SK-N-SH treated with all-trans-retinoic acid at 6 μM for 48 hours (cell line): ENCODE measurements around the gene AASS.

ENCODE experiments used
- ARNTL ChIP-seq: fragments of 450-650 bp; formaldehyde crosslinking; IDR thresholded peaks from 2 replicates; pipeline ENCODE4 v1.5.0; 2020; ENCODE audit warnings: low read depth, mild to moderate bottlenecking, moderate library complexity, borderline replicate concordance
- CREB5 ChIP-seq: fragments of 250-450 bp; sonication (Bioruptor Pico); IDR thresholded peaks from 2 replicates; pipeline ENCODE4 v1.5.1; 2020; ENCODE audit warnings: low read depth, mild to moderate bottlenecking, moderate library complexity
- CSDC2 ChIP-seq: fragments of 250-450 bp; sonication (Bioruptor Pico); IDR thresholded peaks from 2 replicates; pipeline ENCODE4 v1.5.0; 2020; ENCODE audit warnings: mild to moderate bottlenecking, moderate library complexity
- CSRNP3 ChIP-seq: fragments of 250-450 bp; sonication (Bioruptor Pico); IDR thresholded peaks from 2 replicates; pipeline ENCODE4 v1.5.1; 2021; ENCODE audit warnings: mild to moderate bottlenecking, moderate library complexity
- GLIS3 ChIP-seq: fragments of 250-450 bp; sonication (Bioruptor Pico); IDR thresholded peaks from 2 replicates; pipeline ENCODE4 v1.5.0; 2020; ENCODE audit warnings: mild to moderate bottlenecking, moderate library complexity
- OSR1 ChIP-seq: fragments of 250-450 bp; sonication (Bioruptor Pico); IDR thresholded peaks from 2 replicates; pipeline ENCODE4 v1.8.0; 2022; ENCODE audit warnings: moderate library complexity, mild to moderate bottlenecking, inconsistent platforms
- POU6F1 ChIP-seq: fragments of 250-450 bp; sonication (Bioruptor Pico); IDR thresholded peaks from 2 replicates; pipeline ENCODE4 v1.8.0; 2021; ENCODE audit warnings: low read depth, mild to moderate bottlenecking, moderate library complexity, borderline replicate concordance
- TCF4 ChIP-seq: fragments of 250-450 bp; sonication (Bioruptor Pico); IDR thresholded peaks from 2 replicates; pipeline ENCODE4 v1.8.0; 2021; ENCODE audit warnings: mild to moderate bottlenecking, moderate library complexity, borderline replicate concordance
- TOX ChIP-seq: fragments of 250-450 bp; sonication (Bioruptor Pico); IDR thresholded peaks from 2 replicates; pipeline ENCODE4 v1.8.0; 2021; ENCODE audit warnings: mild to moderate bottlenecking, moderate library complexity, borderline replicate concordance
- TSHZ2 ChIP-seq: fragments of 250-450 bp; sonication (Bioruptor Pico); IDR thresholded peaks from 2 replicates; pipeline ENCODE4 v1.5.0; 2020; ENCODE audit warnings: mild to moderate bottlenecking, moderate library complexity
- ZFP3 ChIP-seq: fragments of 250-450 bp; sonication (Bioruptor Pico); IDR thresholded peaks from 2 replicates; pipeline ENCODE4 v1.5.0; 2020; ENCODE audit warnings: mild to moderate bottlenecking, moderate library complexity
- ZFP30 ChIP-seq: fragments of 450-650 bp; formaldehyde crosslinking; IDR thresholded peaks from 2 replicates; pipeline ENCODE4 v1.5.0; 2022; ENCODE audit warnings: mild to moderate bottlenecking, moderate library complexity

GRCh38 chr7:122155566-122155965 lies 11.5 kb upstream of the AASS start:
- TF ChIP-seq TCF4 (CRISPR knock-in tag) = no peak
- no peak for TF ChIP-seq ZFP3 (CRISPR knock-in tag)
- no peak for TF ChIP-seq TSHZ2 (CRISPR knock-in tag)
- TF ChIP-seq POU6F1 = no peak
- TF ChIP-seq TOX = no peak
- no peak for TF ChIP-seq CREB5
- no peak for TF ChIP-seq ARNTL
- TF ChIP-seq CSRNP3 (CRISPR knock-in tag) = no peak
- TF ChIP-seq CSDC2 (CRISPR knock-in tag) = no peak
- TF ChIP-seq OSR1 = no peak
- TF ChIP-seq GLIS3 (CRISPR knock-in tag) = no peak
- no peak for TF ChIP-seq ZFP30 (CRISPR knock-in tag)
